Measurements from ENCODE around the gene STX7.
A peak's percentile ranks its signal among the peaks of the same experiment; 100 is the strongest.

STX7 gene

DNA sequence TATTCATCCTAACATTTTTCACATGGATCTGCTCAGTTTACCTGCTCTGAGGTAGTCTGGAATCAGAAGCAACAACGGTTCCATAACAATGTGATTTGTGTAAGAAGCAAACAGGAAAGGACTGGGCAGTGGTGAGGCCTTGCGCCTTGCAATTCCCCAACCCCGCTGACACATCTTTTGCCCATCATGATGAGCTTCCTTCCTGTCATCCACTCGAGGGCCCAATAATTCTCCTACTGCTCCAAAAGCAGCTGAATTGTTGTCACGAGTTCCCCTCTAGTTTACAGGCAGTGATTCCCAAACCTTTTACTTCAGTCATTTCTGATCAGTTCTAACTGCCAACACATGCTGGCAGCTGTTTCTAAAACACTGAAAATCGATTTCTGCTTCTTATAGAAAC is 22.9 kb downstream of the STX7 start:
- TF ChIP-seq, protein P1, sequence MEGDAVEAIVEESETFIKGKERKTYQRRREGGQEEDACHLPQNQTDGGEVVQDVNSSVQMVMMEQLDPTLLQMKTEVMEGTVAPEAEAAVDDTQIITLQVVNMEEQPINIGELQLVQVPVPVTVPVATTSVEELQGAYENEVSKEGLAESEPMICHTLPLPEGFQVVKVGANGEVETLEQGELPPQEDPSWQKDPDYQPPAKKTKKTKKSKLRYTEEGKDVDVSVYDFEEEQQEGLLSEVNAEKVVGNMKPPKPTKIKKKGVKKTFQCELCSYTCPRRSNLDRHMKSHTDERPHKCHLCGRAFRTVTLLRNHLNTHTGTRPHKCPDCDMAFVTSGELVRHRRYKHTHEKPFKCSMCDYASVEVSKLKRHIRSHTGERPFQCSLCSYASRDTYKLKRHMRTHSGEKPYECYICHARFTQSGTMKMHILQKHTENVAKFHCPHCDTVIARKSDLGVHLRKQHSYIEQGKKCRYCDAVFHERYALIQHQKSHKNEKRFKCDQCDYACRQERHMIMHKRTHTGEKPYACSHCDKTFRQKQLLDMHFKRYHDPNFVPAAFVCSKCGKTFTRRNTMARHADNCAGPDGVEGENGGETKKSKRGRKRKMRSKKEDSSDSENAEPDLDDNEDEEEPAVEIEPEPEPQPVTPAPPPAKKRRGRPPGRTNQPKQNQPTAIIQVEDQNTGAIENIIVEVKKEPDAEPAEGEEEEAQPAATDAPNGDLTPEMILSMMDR (IDR thresholded peaks at IDR 0.05; ENCODE audit: control insufficient read depth, extremely low read depth, insufficient read depth): no peak
- no peak overlapping the region for H3K4me3 ChIP-seq (ENCODE audit: low read depth, low read length)
- DNase-seq (ENCODE audit: low read depth): no peak

DNA sequence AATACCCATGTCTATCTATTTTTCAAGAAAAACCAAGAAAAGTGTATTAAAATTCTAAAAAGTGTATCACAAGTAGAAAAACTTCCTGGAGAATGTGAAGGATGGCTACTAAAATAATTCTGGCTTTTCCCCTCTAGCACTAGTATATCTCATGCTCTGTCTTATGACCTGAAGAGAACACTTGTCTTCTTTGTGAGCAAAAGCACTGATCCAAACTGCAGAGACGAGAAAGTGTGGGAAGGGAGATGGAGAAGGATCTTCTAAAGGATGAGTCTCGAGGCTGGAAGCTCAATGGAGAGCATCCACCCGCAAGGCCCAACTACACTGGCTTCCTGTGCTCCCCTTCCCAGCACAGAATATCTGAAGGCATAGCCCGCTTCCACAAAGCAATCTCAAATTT is 23.5 kb downstream of the STX7 start:
- no peak for DNase-seq (ENCODE audit: low read depth)
- TF ChIP-seq, protein P1 (IDR thresholded peaks at IDR 0.05; ENCODE audit: control insufficient read depth, extremely low read depth, insufficient read depth): no peak

DNA sequence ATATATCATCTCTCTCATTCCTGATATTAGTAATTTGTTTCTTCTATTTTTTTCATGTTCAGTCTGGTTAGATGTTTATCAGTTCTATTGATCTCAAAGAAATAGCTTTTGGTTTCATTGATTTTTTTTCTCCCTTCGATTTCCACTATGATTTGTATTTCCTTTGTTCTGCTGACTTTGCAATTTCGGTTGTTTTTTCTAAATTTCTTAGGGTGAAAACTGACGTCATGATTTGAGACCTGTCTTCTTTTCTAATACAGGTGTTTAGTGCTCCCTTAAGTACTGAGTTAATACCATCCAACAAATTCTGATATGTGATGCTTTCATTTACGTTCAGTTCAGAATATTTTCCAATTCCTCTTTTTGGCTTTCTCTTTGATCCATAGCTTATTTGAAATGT is 25.2 kb downstream of the STX7 start:
- DNase-seq (ENCODE audit: low read depth): no peak
- no peak overlapping the region for H3K4me3 ChIP-seq (ENCODE audit: low read depth, low read length)
- TF ChIP-seq, protein P1 (IDR thresholded peaks at IDR 0.05; ENCODE audit: control insufficient read depth, extremely low read depth, insufficient read depth): no peak

More for the DNA sequence above, 23.5 kb downstream of the STX7 start:
- H3K4me3 ChIP-seq (ENCODE audit: low read depth, low read length): no peak overlapping the region

DNA sequence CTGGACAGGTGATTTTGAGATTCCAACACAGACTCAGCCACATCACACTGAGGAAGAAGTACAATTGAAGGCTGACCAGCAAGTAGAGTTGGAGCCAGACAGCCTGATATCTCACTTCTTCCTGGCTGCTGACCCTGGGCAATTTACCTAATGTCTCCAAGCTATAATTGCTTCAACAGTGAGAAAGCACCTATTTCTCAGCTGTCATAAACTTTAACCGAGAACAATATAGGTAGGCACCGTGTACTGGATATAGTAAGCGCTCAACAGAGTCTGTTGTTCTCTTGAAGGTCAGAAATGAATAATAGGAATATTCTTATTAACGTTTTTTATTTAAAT is 28.3 kb downstream of the STX7 start:
- no peak for DNase-seq (ENCODE audit: low read depth)
- H3K4me3 ChIP-seq (ENCODE audit: low read depth, low read length): no peak overlapping the region
- TF ChIP-seq, protein P1 (IDR thresholded peaks at IDR 0.05; ENCODE audit: control insufficient read depth, extremely low read depth, insufficient read depth): no peak

DNA sequence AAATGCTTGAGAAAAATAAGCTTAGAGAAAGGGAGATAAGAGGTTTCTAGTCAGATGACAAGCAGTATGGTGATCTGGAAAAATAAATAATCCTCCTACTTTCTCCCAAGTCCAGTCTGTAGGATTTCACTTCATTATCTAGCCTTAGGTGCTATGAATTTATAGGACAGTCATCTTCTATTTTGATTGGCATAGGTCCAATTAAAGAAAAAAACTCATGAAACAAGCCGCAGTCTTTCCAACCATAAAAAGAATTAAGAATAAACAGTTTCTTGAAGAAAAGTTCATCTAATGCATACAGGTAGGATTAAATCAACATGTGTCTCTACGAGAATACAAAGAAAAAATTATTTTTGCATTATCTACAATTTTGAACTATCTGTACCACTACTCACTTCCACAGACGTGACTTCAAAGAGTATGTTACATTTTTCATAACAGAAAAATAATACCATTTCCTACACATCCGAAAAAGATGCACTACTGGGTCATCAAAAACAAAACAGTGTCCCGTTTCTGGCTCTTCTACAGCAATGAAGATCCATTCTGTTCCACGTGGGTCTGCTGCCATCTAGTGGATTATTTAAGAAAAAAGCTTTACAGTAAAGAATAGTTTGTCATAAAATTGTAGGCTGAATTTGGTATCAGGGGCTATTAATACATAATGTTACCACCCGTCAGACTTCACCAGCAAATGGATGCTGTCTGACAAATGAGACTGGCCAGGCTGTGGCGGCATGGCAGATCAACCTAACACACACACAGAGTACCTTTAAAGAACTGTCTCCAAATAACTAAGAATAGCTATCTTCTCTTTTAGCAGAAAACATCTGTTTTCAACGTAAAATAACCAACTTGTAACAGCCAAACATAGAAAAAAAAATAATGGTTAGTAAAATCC is 28.9 kb downstream of the STX7 start:
- H3K4me3 ChIP-seq (ENCODE audit: low read depth, low read length): no peak overlapping the region
- peak; percentile 38 for DNase-seq (ENCODE audit: low read depth)
- TF ChIP-seq, protein P1 (IDR thresholded peaks at IDR 0.05; ENCODE audit: control insufficient read depth, extremely low read depth, insufficient read depth): peak; percentile 56

DNA sequence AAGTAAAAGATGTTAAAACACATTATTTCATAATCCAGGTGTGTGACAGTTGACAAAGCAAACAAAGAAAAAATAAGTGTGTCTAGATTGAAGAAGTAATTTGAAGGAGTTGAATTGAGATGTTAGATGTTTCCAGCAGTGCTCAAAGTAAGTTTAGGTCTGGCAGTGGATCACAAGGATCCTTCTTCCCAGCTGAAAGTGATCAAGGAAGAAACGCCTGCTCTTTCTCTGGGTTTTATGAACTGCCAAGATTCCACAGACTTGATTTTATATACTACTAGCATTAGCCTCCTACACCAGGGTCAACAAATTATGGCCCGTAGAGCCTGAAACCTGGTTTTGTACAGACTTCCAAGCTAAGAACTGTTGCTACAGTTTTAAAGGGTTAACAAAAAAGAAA is 30.3 kb downstream of the STX7 start:
- TF ChIP-seq, protein P1 (IDR thresholded peaks at IDR 0.05; ENCODE audit: control insufficient read depth, extremely low read depth, insufficient read depth): no peak
- no peak for DNase-seq (ENCODE audit: low read depth)

DNA sequence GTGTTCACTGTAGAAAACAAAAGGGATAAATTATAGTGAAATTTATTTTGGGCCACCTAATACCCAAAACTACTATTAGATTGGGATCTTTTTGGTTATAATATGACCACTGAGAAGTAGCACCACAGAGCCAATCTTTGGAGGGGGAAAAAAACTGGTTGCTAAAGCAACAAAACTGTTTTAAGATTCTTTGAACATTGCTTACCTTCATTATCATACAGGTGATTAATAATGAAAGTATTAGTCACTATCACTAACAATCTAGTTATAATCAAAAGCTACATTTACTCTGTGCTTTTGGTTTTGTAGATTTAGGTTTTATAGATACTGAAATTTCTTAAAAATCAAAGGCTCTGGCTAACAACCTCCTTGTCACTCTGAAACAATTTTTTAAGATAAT is 31.7 kb downstream of the STX7 start:
- TF ChIP-seq, protein P1 (IDR thresholded peaks at IDR 0.05; ENCODE audit: control insufficient read depth, extremely low read depth, insufficient read depth): no peak
- H3K4me3 ChIP-seq (ENCODE audit: low read depth, low read length): no peak overlapping the region
- no peak for DNase-seq (ENCODE audit: low read depth)

More for the DNA sequence above, 30.3 kb downstream of the STX7 start:
- H3K4me3 ChIP-seq (ENCODE audit: low read depth, low read length): no peak overlapping the region
